HepG2 (cell line): ENCODE results near the gene ASCC2. TPM values are rescaled to one million over a fixed set of nuclear protein-coding genes. Genes with fewer than 3 reads are reported as not detected.
A peak's percentile ranks its signal among the peaks of the same experiment; 100 is the strongest.

ENCODE experiments used
- ATAC-seq: fragments of 200-7000 bp; cut with Tn5 transposase; 3 replicates; pipeline ENCODE4 v1.9.1; 2020; ENCODE audit warnings: mild to moderate bottlenecking, moderate library complexity
- BruUV-seq: library from RNA; stranded (reverse); fragments of 400-500 nt; replicated peaks from 2 replicates; lab custom pipeline; 2021; lab: Mats Ljungman, UMichigan
- CTCF ChIA-PET: fragments of 300-600 bp; formaldehyde crosslinking; extraction: SDS; loops from one replicate; lab custom pipeline; 2021; ENCODE audit warnings: low total read pairs, inconsistent platforms, low intra/inter-chr PET ratio; lab: Yijun Ruan, JAX
- POLR2A ChIA-PET: fragments of 350-600 bp; sonication (Branson Sonifier 250); formaldehyde crosslinking; loops from one replicate; lab custom pipeline; 2020; ENCODE audit warnings: antibody characterized with exemption, inconsistent platforms; lab: Yijun Ruan, JAX
- DNase-seq: peaks from one replicate; pipeline ENCODE4 v3.0.0-alpha.2; 2015; ENCODE audit warnings: low spot score
- FAIRE-seq: peaks from 3 replicates; lab custom pipeline; 2011; peaks lifted over from hg19 to GRCh38; lab: Jason Lieb, UNC
- H2AFZ ChIP-seq: one replicate; pipeline ENCODE4 v1.6.1; 2011; ENCODE audit warnings: low read length, inconsistent platforms
- H3K27ac ChIP-seq: fragments of 300-600 bp; 3 replicates; pipeline ENCODE4 v1.8.0; 2011; ENCODE audit warnings: mixed run types, mild to moderate bottlenecking, mixed read lengths, low read length, inconsistent platforms; ENCODE audit not compliant: insufficient read depth; ENCODE audit errors: extremely low read length
- H3K27me3 ChIP-seq, 2 experiments: fragments of 200-600 bp in 1 of 2; 2 replicates in 1 of 2; 3 replicates in 1 of 2; pipeline versions ENCODE4 v1.6.0 to v1.8.0; 2011; ENCODE audit warnings: low read length in 2 of 2, mild to moderate bottlenecking in 2 of 2, moderate library complexity in 2 of 2, inconsistent platforms in 1 of 2; ENCODE audit not compliant: insufficient read depth in 2 of 2, control insufficient read depth in 1 of 2
- H3K36me3 ChIP-seq, 2 experiments: fragments of 200-600 bp in 1 of 2; replicated peaks in 1 of 2; 2 replicates in 1 of 2; 3 replicates in 1 of 2; pipeline versions ENCODE4 v1.5.1 to v1.8.0; 2011; ENCODE audit warnings: low read length in 2 of 2, inconsistent platforms in 1 of 2; ENCODE audit not compliant: insufficient read depth in 2 of 2, control insufficient read depth in 1 of 2
- H3K4me1 ChIP-seq: 2 replicates; pipeline ENCODE4 v1.5.1; 2012; ENCODE audit warnings: low read length, inconsistent platforms; ENCODE audit not compliant: insufficient read depth
- H3K4me2 ChIP-seq: 2 replicates; pipeline ENCODE4 v1.6.0; 2011; ENCODE audit warnings: low read depth, low read length, inconsistent platforms
- H3K4me3 ChIP-seq, 3 experiments: fragments of 200-600 bp in 1 of 3; sonication (generic), shearing (Covaris generic) in 1 of 3; replicated peaks in 1 of 3; 2 replicates each; pipeline ENCODE4 v1.5.1; 2011 to 2016; ENCODE audit warnings: low read length in 3 of 3, inconsistent platforms in 2 of 3, low read depth in 2 of 3, mild to moderate bottlenecking in 2 of 3, control low read depth in 1 of 3, mixed read lengths in 1 of 3; ENCODE audit not compliant: insufficient read depth in 1 of 3
- H3K79me2 ChIP-seq: one replicate; pipeline ENCODE4 v1.6.1; 2011; ENCODE audit warnings: low read length, inconsistent platforms; ENCODE audit not compliant: insufficient read depth
- H3K9ac ChIP-seq: 2 replicates; pipeline ENCODE4 v1.6.0; 2011; ENCODE audit warnings: mild to moderate bottlenecking, low read depth, low read length, inconsistent platforms; ENCODE audit not compliant: insufficient read depth
- H3K9me3 ChIP-seq: 2 replicates; pipeline ENCODE4 v1.5.1; 2012; ENCODE audit warnings: mild to moderate bottlenecking, low read length
- H4K20me1 ChIP-seq: 2 replicates; pipeline ENCODE4 v1.6.0; 2011; ENCODE audit warnings: inconsistent platforms, mild to moderate bottlenecking, low read length, moderate library complexity; ENCODE audit not compliant: insufficient read depth
- CBX5 ChIP-seq: sonication (generic); formaldehyde crosslinking; IDR thresholded peaks from 2 replicates; pipeline ENCODE4 v1.4.0; 2020; ENCODE audit warnings: missing genetic modification reagents, borderline replicate concordance
- CREB1 ChIP-seq, 2 experiments: fragments of 450-650 bp in 1 of 2; IDR thresholded peaks; 2 replicates each; pipeline ENCODE4 v1.6.1; 2016 to 2017; ENCODE audit warnings: control low read depth in 1 of 2, mild to moderate bottlenecking in 1 of 2, missing compliant biosample characterization in 1 of 2, missing genetic modification characterization in 1 of 2
- ELF1 ChIP-seq: sonication (generic); formaldehyde crosslinking; IDR thresholded peaks from 2 replicates; pipeline ENCODE4 v1.4.0; 2020; ENCODE audit warnings: missing genetic modification reagents
- ELF4 ChIP-seq: sonication (generic); formaldehyde crosslinking; IDR thresholded peaks from 2 replicates; pipeline ENCODE4 v1.5.0; 2020; ENCODE audit warnings: missing genetic modification reagents, mild to moderate bottlenecking, moderate library complexity, borderline replicate concordance
- IRF2 ChIP-seq: IDR thresholded peaks from 2 replicates; pipeline ENCODE4 v1.6.1; 2018; ENCODE audit warnings: missing genetic modification reagents, missing compliant biosample characterization
- IRX3 ChIP-seq: sonication (generic); formaldehyde crosslinking; IDR thresholded peaks from 2 replicates; pipeline ENCODE4 v1.8.1; 2023; ENCODE audit warnings: mild to moderate bottlenecking, low read depth, missing genetic modification reagents, borderline replicate concordance
- JARID2 ChIP-seq: sonication (generic); formaldehyde crosslinking; IDR thresholded peaks from 2 replicates; pipeline ENCODE4 v1.8.1; 2023; ENCODE audit warnings: missing genetic modification reagents, inconsistent platforms; ENCODE audit not compliant: insufficient replicate concordance
- KLF11 ChIP-seq: IDR thresholded peaks from 2 replicates; pipeline ENCODE4 v1.6.1; 2016; ENCODE audit warnings: missing compliant biosample characterization
- KLF15 ChIP-seq: sonication (generic); formaldehyde crosslinking; IDR thresholded peaks from 2 replicates; pipeline ENCODE4 v1.8.1; 2023; ENCODE audit warnings: borderline replicate concordance, mild to moderate bottlenecking, inconsistent platforms, missing genetic modification reagents, mixed read lengths
- MED8 ChIP-seq: sonication (generic); formaldehyde crosslinking; IDR thresholded peaks from 2 replicates; pipeline ENCODE4 v1.8.1; 2023; ENCODE audit warnings: mild to moderate bottlenecking, missing genetic modification reagents; ENCODE audit not compliant: insufficient replicate concordance
- MTA3 ChIP-seq: sonication (generic); formaldehyde crosslinking; IDR thresholded peaks from 2 replicates; pipeline ENCODE4 v1.4.0; 2020; ENCODE audit warnings: missing genetic modification reagents
- TAF1 ChIP-seq: sonication (generic); formaldehyde crosslinking; IDR thresholded peaks from 2 replicates; pipeline ENCODE4 v1.4.0; 2020; ENCODE audit warnings: missing genetic modification reagents
- ZNF329 ChIP-seq: sonication (generic); formaldehyde crosslinking; IDR thresholded peaks from 2 replicates; pipeline ENCODE4 v1.9.0; 2021; ENCODE audit warnings: low read depth, mild to moderate bottlenecking, missing genetic modification reagents
- ZNF343 ChIP-seq: sonication (generic); formaldehyde crosslinking; IDR thresholded peaks from 2 replicates; pipeline ENCODE4 v1.4.0; 2020; ENCODE audit warnings: mild to moderate bottlenecking, missing genetic modification reagents
- ZNF367 ChIP-seq: sonication (generic); formaldehyde crosslinking; IDR thresholded peaks from 2 replicates; pipeline ENCODE4 v1.4.0; 2020; ENCODE audit warnings: missing genetic modification reagents, borderline replicate concordance
- ZNF672 ChIP-seq: sonication (generic); formaldehyde crosslinking; IDR thresholded peaks from 2 replicates; pipeline ENCODE4 v1.8.1; 2022; ENCODE audit warnings: missing genetic modification reagents
- ZNF776 ChIP-seq: sonication (generic); formaldehyde crosslinking; IDR thresholded peaks from 2 replicates; pipeline ENCODE4 v1.4.0; 2020; ENCODE audit warnings: mild to moderate bottlenecking, missing genetic modification reagents
- ZNF777 ChIP-seq: sonication (generic); formaldehyde crosslinking; IDR thresholded peaks from 2 replicates; pipeline ENCODE4 v1.4.0; 2020; ENCODE audit warnings: missing genetic modification reagents
- ZNF792 ChIP-seq: IDR thresholded peaks from 2 replicates; pipeline ENCODE4 v1.6.1; 2016
- ZNF816 ChIP-seq: sonication (generic); formaldehyde crosslinking; IDR thresholded peaks from 2 replicates; pipeline ENCODE4 v1.8.0; 2022; ENCODE audit warnings: missing genetic modification reagents, mild to moderate bottlenecking, borderline replicate concordance
- ZSCAN20 ChIP-seq: sonication (generic); formaldehyde crosslinking; IDR thresholded peaks from 2 replicates; pipeline ENCODE4 v1.4.0; 2020; ENCODE audit warnings: missing genetic modification reagents, mild to moderate bottlenecking, borderline replicate concordance
- WGBS: methylation state at CpG from one replicate; pipeline ENCODE4 v1.1.6; 2017; ENCODE audit warnings: low lambda C conversion rate; 5-methylcytosine and 5-hydroxymethylcytosine counted together
- in situ Hi-C: cut with HindIII; loops from 2 replicates; pipeline ENCODE4 v1.10.0; 2017; ENCODE audit warnings: low pct_unique_long_range_greater_than_20kb; ENCODE audit not compliant: extremely low pct_ligation_motif_present
- intact Hi-C: fragments of 100-400 bp; cut with micrococcal nuclease; formaldehyde crosslinking; loops from one replicate; pipeline ENCODE4 v1.10.0; 2022; ENCODE audit not compliant: unreplicated experiment
- polyA plus RNA-seq, 8 experiments: library from polyadenylated mRNA; depleted of rRNA in 3 of 8; stranded (reverse) in 7 of 8; unstranded in 1 of 8; fragments of >200 nt; fragmentation: Illumina TruSeq in 4 of 8; extraction: Trizol in 4 of 8; gene quantifications; 2 replicates each; pipeline versions ENCODE4 v1.2.1 to v1.2.3, GENCODE V29; 2011 to 2016; ENCODE audit warnings: low read depth in 4 of 8, missing spikeins in 1 of 8, mixed read lengths in 1 of 8; ENCODE audit not compliant: insufficient read depth in 1 of 8
- total RNA-seq, 5 experiments: library from RNA; depleted of rRNA; stranded (reverse); fragments of >200 nt; fragmentation: Illumina TruSeq; extraction: Trizol; gene quantifications; 2 replicates each; pipeline ENCODE4 v1.2.3, GENCODE V29; 2016; ENCODE audit warnings: low read depth in 1 of 5
- TF ChIP-seq, protein P1 (sequence below): sonication (generic); formaldehyde crosslinking; IDR thresholded peaks from 2 replicates; pipeline ENCODE4 v1.4.0; 2020; ENCODE audit warnings: mild to moderate bottlenecking, low read depth, missing genetic modification reagents
- TF ChIP-seq, protein P2 (sequence below): IDR thresholded peaks from 2 replicates; pipeline ENCODE4 v1.6.1; 2016; ENCODE audit warnings: missing compliant biosample characterization, missing genetic modification reagents, borderline replicate concordance

Gene ASCC2
- total and polyA plus RNA-seq, 2 of the 13 experiments (the other 11 are each of a cell fraction or from before 2014, with no cell fraction given): 26.2 to 26.3 TPM

DNA sequence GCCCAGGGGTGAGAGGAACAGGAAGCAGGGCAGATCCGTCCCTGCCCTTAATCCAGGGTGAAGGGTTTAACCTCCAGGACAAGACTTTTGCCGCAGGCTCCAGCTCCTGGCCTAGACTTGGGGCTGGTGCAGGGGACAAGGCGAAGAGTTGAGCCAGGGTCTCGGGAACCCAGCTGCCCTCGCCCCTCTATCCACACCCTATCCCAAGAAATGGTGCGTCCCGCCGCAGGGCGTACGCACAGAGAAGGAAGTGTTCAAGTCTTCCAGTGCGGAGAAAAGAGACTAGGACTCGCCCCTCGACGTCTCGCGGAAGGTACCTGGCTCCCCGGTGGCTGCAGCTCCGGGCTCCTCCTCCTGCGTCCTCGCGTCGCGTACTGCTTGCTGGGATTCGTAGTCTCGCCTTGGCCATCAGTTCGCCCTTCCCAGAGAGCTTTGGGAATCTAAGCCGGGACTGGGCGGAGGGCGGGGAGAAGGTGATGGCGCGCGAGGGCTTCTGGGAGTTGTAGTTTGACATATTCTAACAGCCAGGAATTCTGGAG is 71.4 kb downstream of the ASCC2 start, which contains the start of gene ZMAT5:
Gene ZMAT5, minus strand, starts transcription at position 376 of the 539 bp plus-strand sequence. CDS start 18,463 bp downstream, outside the sequence.
- in situ Hi-C loops (no loop called here), intact Hi-C loops (loop anchor here (1.0 to 2.0 kb wide), 3 partner anchors 16 to 116 kb away; partner anchors contain the start of genes ASCC2 and MTMR3)
- FAIRE-seq (peak; percentile 92), ATAC-seq (peak; percentile 94), DNase-seq (peak; percentile 96)
- Histone ChIP-seq H3K4me1 (peaks cover 57% of the 10 kb centered on the region), H3K4me3 (peak within 1 kb of the TSS; percentile 95), H3K36me3 (no peaks in the 10 kb centered on the region; a peak in 1 of 5 replicates), H3K9ac (peak within 1 kb of the TSS; percentile 94), H3K79me2 (peaks cover 33% of the 10 kb centered on the region), H3K27me3 (peaks cover 0 to 4% of the 10 kb centered on the region in 2 experiments; a peak in 1 of 5 replicates), H4K20me1 (no peaks in the 10 kb centered on the region), H3K4me2 (peak within 1 kb of the TSS; percentile 87), H2AFZ (peak within 1 kb of the TSS; percentile 71), H3K9me3 (no peaks in the 10 kb centered on the region), H3K27ac (peak within 1 kb of the TSS; percentile 88)
- WGBS: 2% methylated on average over 24 of the region's 32 CpGs
- no TSS peak for BruUV-seq
- POLR2A ChIA-PET: interaction anchor here (0.8 to 2.2 kb wide), 20 partner anchors 10 to 657 kb away, joined by 3 to 31 read pairs (median 4); partner anchors contain the start of genes ASCC2 and TBC1D10A
- CTCF ChIA-PET: no interaction called here
- peak; percentile 95 for TF ChIP-seq ZNF777 (CRISPR knock-in tag)
- no peak for TF ChIP-seq ZNF329 (CRISPR knock-in tag)
- no peak for TF ChIP-seq ZNF816 (CRISPR knock-in tag)
- TF ChIP-seq CBX5 (CRISPR knock-in tag): 0 out of 2 replicates have a peak, but pooled peaks have one; percentile 34
- TF ChIP-seq ZNF792 (CRISPR knock-in tag): 0 out of 2 replicates have a peak, but pooled peaks have one; percentile 55
- TF ChIP-seq TAF1 (CRISPR knock-in tag): peak; percentile 19; the same call in 1 of the 2 replicates
- TF ChIP-seq CREB1 (IDR thresholded peaks at IDR 0.05): peak; percentile 68
- peak; percentile 92 for TF ChIP-seq CREB1 (CRISPR knock-in tag; IDR thresholded peaks at IDR 0.05)
- no peak for TF ChIP-seq ELF4 (CRISPR knock-in tag)
- TF ChIP-seq KLF11: 0 out of 2 replicates have a peak, but pooled peaks have one; percentile 78
- TF ChIP-seq, protein P1, sequence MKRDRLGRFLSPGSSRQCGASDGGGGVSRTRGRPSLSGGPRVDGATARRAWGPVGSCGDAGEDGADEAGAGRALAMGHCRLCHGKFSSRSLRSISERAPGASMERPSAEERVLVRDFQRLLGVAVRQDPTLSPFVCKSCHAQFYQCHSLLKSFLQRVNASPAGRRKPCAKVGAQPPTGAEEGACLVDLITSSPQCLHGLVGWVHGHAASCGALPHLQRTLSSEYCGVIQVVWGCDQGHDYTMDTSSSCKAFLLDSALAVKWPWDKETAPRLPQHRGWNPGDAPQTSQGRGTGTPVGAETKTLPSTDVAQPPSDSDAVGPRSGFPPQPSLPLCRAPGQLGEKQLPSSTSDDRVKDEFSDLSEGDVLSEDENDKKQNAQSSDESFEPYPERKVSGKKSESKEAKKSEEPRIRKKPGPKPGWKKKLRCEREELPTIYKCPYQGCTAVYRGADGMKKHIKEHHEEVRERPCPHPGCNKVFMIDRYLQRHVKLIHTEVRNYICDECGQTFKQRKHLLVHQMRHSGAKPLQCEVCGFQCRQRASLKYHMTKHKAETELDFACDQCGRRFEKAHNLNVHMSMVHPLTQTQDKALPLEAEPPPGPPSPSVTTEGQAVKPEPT (CRISPR knock-in tag): no peak
- TF ChIP-seq, protein P2, sequence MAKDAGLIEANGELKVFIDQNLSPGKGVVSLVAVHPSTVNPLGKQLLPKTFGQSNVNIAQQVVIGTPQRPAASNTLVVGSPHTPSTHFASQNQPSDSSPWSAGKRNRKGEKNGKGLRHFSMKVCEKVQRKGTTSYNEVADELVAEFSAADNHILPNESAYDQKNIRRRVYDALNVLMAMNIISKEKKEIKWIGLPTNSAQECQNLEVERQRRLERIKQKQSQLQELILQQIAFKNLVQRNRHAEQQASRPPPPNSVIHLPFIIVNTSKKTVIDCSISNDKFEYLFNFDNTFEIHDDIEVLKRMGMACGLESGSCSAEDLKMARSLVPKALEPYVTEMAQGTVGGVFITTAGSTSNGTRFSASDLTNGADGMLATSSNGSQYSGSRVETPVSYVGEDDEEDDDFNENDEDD (CRISPR knock-in tag): peak; percentile 23; the same call in 1 of the 2 replicates
- TF ChIP-seq ZNF367 (CRISPR knock-in tag): no peak
- peak; percentile 62; the same call in 1 of the 2 replicates for TF ChIP-seq IRF2 (CRISPR knock-in tag)
- peak; percentile 91 for TF ChIP-seq JARID2 (CRISPR knock-in tag)
- TF ChIP-seq ZSCAN20 (CRISPR knock-in tag): no peak
- TF ChIP-seq MED8 (CRISPR knock-in tag): no peak
- TF ChIP-seq ELF1 (CRISPR knock-in tag): peak; percentile 69
- TF ChIP-seq ZNF343: no peak
- no peak for TF ChIP-seq ZNF672 (CRISPR knock-in tag)
- TF ChIP-seq ZNF776 (CRISPR knock-in tag): peak; percentile 82; the same call in 1 of the 2 replicates
- 0 out of 2 replicates have a peak, but pooled peaks have one; percentile 58 for TF ChIP-seq KLF15 (CRISPR knock-in tag)
- no peak for TF ChIP-seq MTA3 (CRISPR knock-in tag)
- TF ChIP-seq IRX3 (CRISPR knock-in tag): peak; percentile 50; the same call in 1 of the 2 replicates
